HEK293 (cell line): ENCODE data around the gene NANOS1.

ENCODE experiments used
- CTCF ChIA-PET: fragments of 350-600 bp; formaldehyde crosslinking; extraction: SDS; loops from one replicate; lab custom pipeline; 2021; ENCODE audit warnings: antibody characterized with exemption; lab: Yijun Ruan, JAX
- POLR2A ChIA-PET: fragments of 300-600 bp; formaldehyde crosslinking; extraction: SDS; loops from one replicate; lab custom pipeline; 2020; ENCODE audit warnings: antibody characterized with exemption, inconsistent platforms; lab: Yijun Ruan, JAX
- H3K27ac ChIP-seq: fragments of 200-500 bp; sonication (Bioruptor generic); 2 replicates; pipeline ENCODE4 v1.5.1; 2014; ENCODE audit warnings: low read depth, low read length, control low read depth, inconsistent platforms; ENCODE audit errors: extremely low read depth
- H3K36me3 ChIP-seq, 2 experiments: fragments of 200-500 bp in 1 of 2; sonication (Bioruptor generic) in 1 of 2; 1 replicate in 1 of 2; 2 replicates in 1 of 2; pipeline ENCODE4 v1.5.1; 2014 to 2017; ENCODE audit warnings: inconsistent platforms in 2 of 2, low read length in 2 of 2; ENCODE audit not compliant: control insufficient read depth in 2 of 2, insufficient read depth in 1 of 2
- H3K4me1 ChIP-seq: fragments of 200-500 bp; sonication (Bioruptor generic); 2 replicates; pipeline ENCODE4 v1.5.1; 2014; ENCODE audit warnings: mild to moderate bottlenecking, low read length, inconsistent platforms; ENCODE audit not compliant: control insufficient read depth, insufficient read depth
- H3K4me3 ChIP-seq: 2 replicates; pipeline ENCODE4 v1.5.1; 2011; ENCODE audit warnings: low read depth, mild to moderate bottlenecking, control low read depth, low read length, moderate library complexity
- H3K9me3 ChIP-seq: fragments of 200-500 bp; sonication (Bioruptor generic); 2 replicates; pipeline ENCODE4 v1.5.1; 2014; ENCODE audit warnings: low read depth, low read length, inconsistent platforms; ENCODE audit not compliant: control insufficient read depth, insufficient read depth
- EGR2 ChIP-seq: fragments of 450-650 bp; formaldehyde crosslinking; IDR thresholded peaks from 2 replicates; pipeline ENCODE4 v1.5.1; 2016; ENCODE audit warnings: low read depth, missing biosample characterization, missing genetic modification characterization
- KLF1 ChIP-seq: fragments of 450-650 bp; formaldehyde crosslinking; IDR thresholded peaks from 2 replicates; pipeline ENCODE4 v1.5.1; 2016; ENCODE audit warnings: missing biosample characterization, missing genetic modification characterization
- REPIN1 ChIP-seq: fragments of 450-650 bp; formaldehyde crosslinking; IDR thresholded peaks from 2 replicates; pipeline ENCODE4 v1.5.1; 2017; ENCODE audit warnings: missing biosample characterization, missing genetic modification characterization, low read depth
- SCRT1 ChIP-seq: fragments of 450-650 bp; formaldehyde crosslinking; IDR thresholded peaks from 2 replicates; pipeline ENCODE4 v1.5.1; 2016; ENCODE audit warnings: missing biosample characterization, missing genetic modification characterization, borderline replicate concordance
- SCRT2 ChIP-seq: fragments of 450-650 bp; formaldehyde crosslinking; IDR thresholded peaks from 2 replicates; pipeline ENCODE4 v1.5.1; 2016; ENCODE audit warnings: missing biosample characterization, missing genetic modification characterization
- WT1 ChIP-seq: fragments of 450-650 bp; formaldehyde crosslinking; IDR thresholded peaks from 2 replicates; pipeline ENCODE4 v1.5.1; 2016; ENCODE audit warnings: missing biosample characterization, missing genetic modification characterization
- ZBTB20 ChIP-seq: fragments of 450-650 bp; formaldehyde crosslinking; IDR thresholded peaks from 2 replicates; pipeline ENCODE4 v1.5.1; 2016; ENCODE audit warnings: missing biosample characterization, missing genetic modification characterization
- ZBTB7A ChIP-seq: fragments of 450-650 bp; formaldehyde crosslinking; IDR thresholded peaks from 2 replicates; pipeline ENCODE4 v1.5.1; 2016; ENCODE audit warnings: low read depth, missing biosample characterization, missing genetic modification characterization
- ZFHX2 ChIP-seq: fragments of 450-650 bp; formaldehyde crosslinking; conservative IDR thresholded peaks from 2 replicates; pipeline ENCODE4 v1.5.1; 2016; ENCODE audit warnings: missing biosample characterization, missing genetic modification characterization
- ZIC2 ChIP-seq: fragments of 450-650 bp; formaldehyde crosslinking; IDR thresholded peaks from 2 replicates; pipeline ENCODE4 v1.5.1; 2016; ENCODE audit warnings: missing biosample characterization, missing genetic modification characterization
- ZNF112 ChIP-seq: fragments of 450-650 bp; formaldehyde crosslinking; IDR thresholded peaks from 2 replicates; pipeline ENCODE4 v1.5.0; 2017; ENCODE audit warnings: missing biosample characterization, missing genetic modification characterization
- ZNF175 ChIP-seq: fragments of 450-650 bp; formaldehyde crosslinking; IDR thresholded peaks from 2 replicates; pipeline ENCODE4 v1.5.1; 2016; ENCODE audit warnings: missing biosample characterization, missing genetic modification characterization
- ZNF184 ChIP-seq: fragments of 450-650 bp; IDR thresholded peaks from 2 replicates; pipeline ENCODE4 v1.5.1; 2018; ENCODE audit warnings: missing biosample characterization, mild to moderate bottlenecking, missing genetic modification characterization
- ZNF266 ChIP-seq: fragments of 450-650 bp; formaldehyde crosslinking; IDR thresholded peaks from 2 replicates; pipeline ENCODE4 v1.5.1; 2016; ENCODE audit warnings: missing biosample characterization, missing genetic modification characterization, low read depth
- ZNF302 ChIP-seq: fragments of 450-650 bp; formaldehyde crosslinking; IDR thresholded peaks from 2 replicates; pipeline ENCODE4 v1.5.1; 2016; ENCODE audit warnings: missing biosample characterization, missing genetic modification characterization, low read depth
- ZNF324 ChIP-seq: fragments of 450-650 bp; formaldehyde crosslinking; IDR thresholded peaks from 2 replicates; pipeline ENCODE4 v1.5.1; 2016; ENCODE audit warnings: missing biosample characterization, missing genetic modification characterization
- ZNF366 ChIP-seq: fragments of 450-650 bp; formaldehyde crosslinking; conservative IDR thresholded peaks from 2 replicates; pipeline ENCODE4 v1.5.1; 2016; ENCODE audit warnings: missing biosample characterization, missing genetic modification characterization
- ZNF423 ChIP-seq: fragments of 450-650 bp; formaldehyde crosslinking; IDR thresholded peaks from 2 replicates; pipeline ENCODE4 v1.5.1; 2016; ENCODE audit warnings: missing biosample characterization, missing genetic modification characterization
- ZNF560 ChIP-seq: fragments of 450-650 bp; formaldehyde crosslinking; IDR thresholded peaks from 2 replicates; pipeline ENCODE4 v1.5.1; 2017; ENCODE audit warnings: missing biosample characterization, missing genetic modification characterization, borderline replicate concordance
- ZNF571 ChIP-seq: fragments of 450-650 bp; formaldehyde crosslinking; IDR thresholded peaks from 2 replicates; pipeline ENCODE4 v1.5.0; 2017; ENCODE audit warnings: missing biosample characterization, missing genetic modification characterization
- ZNF596 ChIP-seq: fragments of 450-650 bp; IDR thresholded peaks from 2 replicates; pipeline ENCODE4 v1.5.0; 2018; ENCODE audit warnings: missing biosample characterization, mild to moderate bottlenecking, missing genetic modification characterization, moderate library complexity
- ZNF677 ChIP-seq: fragments of 450-650 bp; IDR thresholded peaks from 2 replicates; pipeline ENCODE4 v1.5.0; 2018; ENCODE audit warnings: missing biosample characterization, mild to moderate bottlenecking, missing genetic modification characterization, moderate library complexity
- ZNF701 ChIP-seq: fragments of 450-650 bp; formaldehyde crosslinking; IDR thresholded peaks from 2 replicates; pipeline ENCODE4 v1.5.1; 2016; ENCODE audit warnings: missing biosample characterization, missing genetic modification characterization
- ZNF776 ChIP-seq: fragments of 450-650 bp; formaldehyde crosslinking; IDR thresholded peaks from 2 replicates; pipeline ENCODE4 v1.5.0; 2017; ENCODE audit warnings: missing biosample characterization, missing genetic modification characterization, borderline replicate concordance
- ZNF785 ChIP-seq: fragments of 450-650 bp; formaldehyde crosslinking; IDR thresholded peaks from 2 replicates; pipeline ENCODE4 v1.5.1; 2016; ENCODE audit warnings: missing biosample characterization, missing genetic modification characterization
- ZSCAN16 ChIP-seq: fragments of 450-650 bp; formaldehyde crosslinking; IDR thresholded peaks from 2 replicates; pipeline ENCODE4 v1.5.1; 2016; ENCODE audit warnings: missing biosample characterization, missing genetic modification characterization
- ZSCAN30 ChIP-seq: fragments of 450-650 bp; IDR thresholded peaks from 2 replicates; pipeline ENCODE4 v1.5.1; 2018; ENCODE audit warnings: missing biosample characterization, mild to moderate bottlenecking, missing genetic modification characterization, moderate library complexity

The NANOS1 gene

GRCh38 chr10:119020627-119020946 lies 8.9 kb upstream of the NANOS1 start:
- TF ChIP-seq KLF1: 0 out of 2 replicates have a peak, but pooled peaks have one; percentile 39
- TF ChIP-seq ZSCAN16 (tag by site-specific recombination): no peak
- peak; percentile 49 for TF ChIP-seq ZFHX2
- peak; percentile 32; the same call in 1 of the 2 replicates for TF ChIP-seq EGR2 (tag by site-specific recombination)
- no peak for TF ChIP-seq ZNF324
- ChIA-PET POLR2A (interaction anchor here (0.6 kb wide), 1 partner anchor 93 kb away, joined by 3 read pairs; no protein-coding TSS in a partner anchor), CTCF (no interaction called here)
- H3K4me1 ChIP-seq: no peaks in the 10 kb centered on the region; the same call in 1 of the 2 replicates
- H3K9me3 ChIP-seq: no peaks in the 10 kb centered on the region
- no peak overlapping the region for H3K4me3 ChIP-seq
- H3K27ac ChIP-seq: no peak overlapping the region
- no peaks in the 10 kb centered on the region; a peak in 1 of 3 replicates for H3K36me3 ChIP-seq

GRCh38 chr10:119022846-119023552 lies 6.5 kb upstream of the NANOS1 start:
- no peaks in the 10 kb centered on the region for H3K9me3 ChIP-seq
- H3K4me3 ChIP-seq: no peak overlapping the region
- POLR2A ChIA-PET: no interaction called here
- CTCF ChIA-PET: interaction anchor here (0.7 kb wide), 1 partner anchor 82 kb away, joined by 3 read pairs; no protein-coding TSS in a partner anchor
- TF ChIP-seq ZNF184 (tag by site-specific recombination): no peak
- no peak for TF ChIP-seq ZNF701
- TF ChIP-seq SCRT1 (tag by site-specific recombination): peak; percentile 63; the same call in 1 of the 2 replicates
- TF ChIP-seq ZNF776 (tag by site-specific recombination): no peak
- TF ChIP-seq REPIN1 (tag by site-specific recombination): no peak
- TF ChIP-seq ZNF571: no peak
- TF ChIP-seq ZIC2: peak; percentile 51
- TF ChIP-seq WT1 (tag by site-specific recombination): no peak
- peak; percentile 74 for TF ChIP-seq SCRT2 (tag by site-specific recombination)
- no peaks in the 10 kb centered on the region; a peak in 1 of 3 replicates for H3K36me3 ChIP-seq
- no peak overlapping the region for H3K27ac ChIP-seq
- H3K4me1 ChIP-seq: no peaks in the 10 kb centered on the region; the same call in 1 of the 2 replicates

GRCh38 chr10:119023553-119023868 lies 6.0 kb upstream of the NANOS1 start:
- H3K4me1 ChIP-seq: no peaks in the 10 kb centered on the region; the same call in 1 of the 2 replicates
- H3K9me3 ChIP-seq: no peaks in the 10 kb centered on the region
- no peak overlapping the region for H3K4me3 ChIP-seq
- POLR2A ChIA-PET: no interaction called here
- CTCF ChIA-PET: interaction anchor here (0.7 kb wide), 1 partner anchor 81 kb away, joined by 3 read pairs; no protein-coding TSS in a partner anchor
- no peak for TF ChIP-seq ZNF701
- TF ChIP-seq ZNF677 (tag by site-specific recombination): no peak
- TF ChIP-seq ZBTB20: no peak
- TF ChIP-seq ZBTB7A (tag by site-specific recombination): no peak
- no peak for TF ChIP-seq ZNF266
- no peak for TF ChIP-seq ZSCAN30
- TF ChIP-seq ZNF560 (tag by site-specific recombination): no peak
- no peak for TF ChIP-seq ZNF302
- no peak for TF ChIP-seq ZNF785 (tag by site-specific recombination)
- TF ChIP-seq ZNF596: no peak
- no peak for TF ChIP-seq ZNF175 (tag by site-specific recombination)
- TF ChIP-seq ZNF366 (tag by site-specific recombination): no peak
- no peak for TF ChIP-seq ZNF112
- no peak for TF ChIP-seq ZNF423 (tag by site-specific recombination)
- TF ChIP-seq, all 188 proteins: peak for 0
- Histone ChIP-seq H3K27ac (no peak overlapping the region), H3K36me3 (no peaks in the 10 kb centered on the region; a peak in 1 of 3 replicates)
